ENCODE data around the gene HNRNPM.

DNA sequence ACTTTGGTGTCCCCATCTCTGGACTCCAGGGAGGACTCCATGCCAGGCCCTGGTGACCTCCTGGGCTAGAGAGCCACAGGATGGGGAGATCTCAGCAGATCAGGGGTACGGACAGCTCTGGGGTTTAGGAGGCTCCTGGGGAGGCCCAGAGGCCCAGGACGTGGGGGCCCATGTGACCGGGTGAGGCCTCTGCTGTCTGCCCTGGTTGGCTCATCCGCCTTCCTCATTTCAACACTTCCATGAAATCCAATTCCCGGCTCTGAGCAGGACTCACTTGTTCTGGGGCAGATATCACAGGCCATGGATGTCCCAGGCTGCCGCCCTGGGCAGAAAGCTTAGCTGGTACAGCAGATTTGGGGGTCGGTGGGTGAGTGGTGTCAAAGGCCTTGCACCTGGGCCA lies 58.7 kb downstream of the HNRNPM start:
- TF ChIP-seq CTCF (conservative IDR thresholded peaks at IDR 0.05) (no peak), ZFX (IDR thresholded peaks at IDR 0.05) (no peak)

Data from C4-2B (cell line).